H9 (cell line): ENCODE data around the gene KLHDC1. TPM values are rescaled to one million over a fixed set of nuclear protein-coding genes. Genes with fewer than 3 reads are reported as not detected.
A peak's percentile ranks its signal among the peaks of the same experiment; 100 is the strongest.

Experiments used
- DNase-seq: peaks from one replicate; pipeline ENCODE4 v3.0.0-alpha.2; 2017
- H2AFZ ChIP-seq: one replicate; pipeline ENCODE4 v1.6.1; 2013; ENCODE audit warnings: mild to moderate bottlenecking, low read length, control low read depth, moderate library complexity
- H2AK5ac ChIP-seq: 2 replicates; pipeline ENCODE4 v1.6.1; 2013; ENCODE audit warnings: low read length, control low read depth, mixed read lengths; ENCODE audit not compliant: insufficient read length
- H2BK120ac ChIP-seq: one replicate; pipeline ENCODE4 v1.6.1; 2013; ENCODE audit warnings: low read depth, mild to moderate bottlenecking, low read length, control low read depth, inconsistent platforms; ENCODE audit not compliant: poor library complexity, severe bottlenecking
- H2BK12ac ChIP-seq: 2 replicates; pipeline ENCODE4 v1.6.1; 2013; ENCODE audit warnings: low read length, control low read depth, mixed read lengths, low read depth; ENCODE audit not compliant: insufficient read length
- H2BK15ac ChIP-seq: 2 replicates; pipeline ENCODE4 v1.6.1; 2013; ENCODE audit warnings: low read depth, low read length, control low read depth
- H2BK20ac ChIP-seq: one replicate; pipeline ENCODE4 v1.6.1; 2013; ENCODE audit warnings: low read depth, mild to moderate bottlenecking, low read length, control low read depth, inconsistent platforms; ENCODE audit not compliant: poor library complexity, severe bottlenecking
- H2BK5ac ChIP-seq: 2 replicates; pipeline ENCODE4 v1.6.1; 2013; ENCODE audit warnings: low read length, control low read depth, mixed read lengths; ENCODE audit not compliant: insufficient read length
- H3K14ac ChIP-seq: 2 replicates; pipeline ENCODE4 v1.6.1; 2013; ENCODE audit warnings: low read length, control low read depth; ENCODE audit not compliant: insufficient read depth
- H3K18ac ChIP-seq: 2 replicates; pipeline ENCODE4 v1.6.1; 2013; ENCODE audit warnings: low read depth, mild to moderate bottlenecking, mixed read lengths, low read length, control low read depth; ENCODE audit not compliant: insufficient read length
- H3K23ac ChIP-seq: 2 replicates; pipeline ENCODE4 v1.6.1; 2013; ENCODE audit warnings: low read length, control low read depth, mixed read lengths, low read depth; ENCODE audit not compliant: insufficient read length
- H3K23me2 ChIP-seq: 2 replicates; pipeline ENCODE4 v1.6.1; 2013; ENCODE audit warnings: low read depth, mild to moderate bottlenecking, mixed read lengths, low read length, control low read depth; ENCODE audit not compliant: insufficient read length, poor library complexity, severe bottlenecking
- H3K27ac ChIP-seq: 2 replicates; pipeline ENCODE4 v1.5.1; 2013; ENCODE audit warnings: low read length, control low read depth, mixed read lengths, low read depth; ENCODE audit not compliant: insufficient read length
- H3K27me3 ChIP-seq: 2 replicates; pipeline ENCODE4 v1.6.1; 2013; ENCODE audit warnings: low read length, control low read depth, inconsistent platforms; ENCODE audit not compliant: insufficient read depth
- H3K4ac ChIP-seq: 2 replicates; pipeline ENCODE4 v1.6.1; 2013; ENCODE audit warnings: low read depth, mild to moderate bottlenecking, control low read depth, inconsistent platforms, low read length, moderate library complexity
- H3K4me1 ChIP-seq: 2 replicates; pipeline ENCODE4 v1.6.1; 2013; ENCODE audit warnings: low read length, control low read depth, inconsistent platforms; ENCODE audit not compliant: insufficient read depth
- H3K4me2 ChIP-seq: 2 replicates; pipeline ENCODE4 v1.6.1; 2013; ENCODE audit warnings: low read length, control low read depth, mixed read lengths; ENCODE audit not compliant: insufficient read length, insufficient read depth
- H3K56ac ChIP-seq: 2 replicates; pipeline ENCODE4 v1.6.1; 2013; ENCODE audit warnings: low read depth, mild to moderate bottlenecking, mixed read lengths, low read length, control low read depth; ENCODE audit not compliant: insufficient read length
- H3K79me1 ChIP-seq: 2 replicates; pipeline ENCODE4 v1.6.1; 2013; ENCODE audit warnings: low read depth, mild to moderate bottlenecking, moderate library complexity, low read length, control low read depth, inconsistent platforms; ENCODE audit not compliant: insufficient read depth, poor library complexity, severe bottlenecking
- H3K79me2 ChIP-seq: 2 replicates; pipeline ENCODE4 v1.6.1; 2013; ENCODE audit warnings: low read length, control low read depth, inconsistent platforms; ENCODE audit not compliant: insufficient read depth
- H3K9ac ChIP-seq: 2 replicates; pipeline ENCODE4 v1.6.1; 2013; ENCODE audit warnings: low read length, control low read depth, mixed read lengths; ENCODE audit not compliant: insufficient read length; ENCODE audit errors: extremely low read depth
- H3K9me3 ChIP-seq: one replicate; pipeline ENCODE4 v1.6.1; 2013; ENCODE audit warnings: low read depth, low read length, inconsistent platforms; ENCODE audit not compliant: control insufficient read depth
- H3T11ph ChIP-seq: one replicate; pipeline ENCODE4 v1.6.1; 2013; ENCODE audit warnings: mild to moderate bottlenecking, low read length, control low read depth, inconsistent platforms
- H4K20me1 ChIP-seq: one replicate; pipeline ENCODE4 v1.6.1; 2013; ENCODE audit not compliant: control insufficient read depth, insufficient read length, insufficient read depth
- H4K5ac ChIP-seq: 2 replicates; pipeline ENCODE4 v1.6.1; 2013; ENCODE audit warnings: low read depth, mild to moderate bottlenecking, mixed read lengths, low read length, control low read depth; ENCODE audit not compliant: insufficient read length
- H4K8ac ChIP-seq: replicated peaks from 2 replicates; pipeline ENCODE4 v1.6.1; 2013; ENCODE audit warnings: low read length, control low read depth, mixed read lengths, low read depth; ENCODE audit not compliant: insufficient read length
- H4K91ac ChIP-seq: 2 replicates; pipeline ENCODE4 v1.6.1; 2013; ENCODE audit warnings: low read depth, mild to moderate bottlenecking, moderate library complexity, mixed read lengths, low read length, control low read depth; ENCODE audit not compliant: insufficient read length
- H3K27ac Mint-ChIP-seq, 3 experiments: 2 replicates in 2 of 3; 3 replicates in 1 of 3; pipeline ENCODE4 v1.8.0; 2020 to 2021; ENCODE audit warnings: mixed read lengths in 3 of 3, mild to moderate bottlenecking in 1 of 3, moderate library complexity in 1 of 3
- H3K27me3 Mint-ChIP-seq: 2 replicates; pipeline ENCODE4 v1.8.0; 2021; ENCODE audit warnings: low read depth, mild to moderate bottlenecking, moderate library complexity, mixed read lengths
- H3K36me3 Mint-ChIP-seq, 3 experiments: 2 replicates in 2 of 3; 3 replicates in 1 of 3; pipeline ENCODE4 v1.8.0; 2020 to 2021; ENCODE audit warnings: low read depth in 3 of 3, mixed read lengths in 3 of 3; ENCODE audit not compliant: insufficient read depth in 1 of 3
- H3K4me1 Mint-ChIP-seq, 2 experiments: 2 replicates each; pipeline ENCODE4 v1.8.0; 2020; ENCODE audit warnings: mixed read lengths in 2 of 2
- H3K4me3 Mint-ChIP-seq, 2 experiments: 2 replicates in 1 of 2; 3 replicates in 1 of 2; pipeline ENCODE4 v1.8.0; 2020 to 2021; ENCODE audit warnings: mild to moderate bottlenecking in 2 of 2, mixed read lengths in 2 of 2, moderate library complexity in 1 of 2
- H3K9me3 Mint-ChIP-seq, 2 experiments: 2 replicates in 1 of 2; 3 replicates in 1 of 2; pipeline ENCODE4 v1.8.0; 2020; ENCODE audit warnings: mild to moderate bottlenecking in 2 of 2, mixed read lengths in 2 of 2, moderate library complexity in 1 of 2
- CTCF ChIP-seq: fragments of 200-600 bp; sonication (generic); conservative IDR thresholded peaks from 3 replicates; pipeline ENCODE4 v1.8.0; 2021; ENCODE audit warnings: antibody characterized with exemption, mild to moderate bottlenecking
- WGBS: extraction: QIAGEN DNeasy Blood & Tissue Kit; methylation state at CpG from one replicate; pipeline ENCODE4 v1.1.7; 2013; ENCODE audit warnings: missing lambda C conversion rate, low lambda C conversion rate, mixed read lengths; ENCODE audit not compliant: insufficient read length; ENCODE audit errors: extremely low coverage; 5-methylcytosine and 5-hydroxymethylcytosine counted together
- total RNA-seq: library from RNA; stranded (reverse); gene quantifications from 2 replicates; pipeline ENCODE4 v1.2.1, GENCODE V29; 2021

KLHDC1 gene
- total RNA-seq, 1 experiment from 2014 or later, result not detected

DNA sequence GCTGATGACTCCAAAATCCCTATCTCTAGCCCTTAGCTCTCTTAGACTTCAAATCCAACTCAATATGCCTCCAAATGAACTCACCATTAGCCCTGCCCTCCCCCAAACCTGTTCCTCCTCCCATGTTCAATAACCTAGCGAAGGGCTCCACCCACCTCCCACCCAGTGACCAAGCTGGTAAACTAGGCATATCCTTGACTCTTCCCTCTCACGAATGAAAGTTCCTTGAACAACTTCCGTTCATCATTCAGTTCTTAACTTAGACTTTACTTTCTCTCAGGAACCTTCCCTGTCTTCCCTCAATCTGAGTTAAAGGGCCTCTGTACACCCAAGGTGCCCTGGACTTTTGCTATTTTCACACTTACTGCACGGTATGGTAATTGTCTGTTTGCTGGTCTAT lies 1.9 kb upstream of the KLHDC1 start:
- H3K4me1 Mint-ChIP-seq, result peaks cover 22 to 35% of the 10 kb centered on the region in 2 experiments
- H3K4me3 Mint-ChIP-seq, result no peak overlapping the region; a peak in 1 of 5 replicates
- no peak overlapping the region for H3K27ac Mint-ChIP-seq
- Histone ChIP-seq H3K27ac (no peak overlapping the region), H3K23me2 (peaks cover 5% of the 10 kb centered on the region), H2AK5ac (no peak overlapping the region), H3K14ac (no peak overlapping the region), H3K56ac (no peak overlapping the region), H3T11ph (no peak overlapping the region), H2BK120ac (no peak overlapping the region), H3K79me2 (0 out of 2 replicates have a peak, but pooled peaks cover 2% of the 10 kb centered on the region), H4K8ac (no peak overlapping the region), H3K23ac (no peak overlapping the region), H2AFZ (no peak overlapping the region), H3K27me3 (no peaks in the 10 kb centered on the region), H2BK20ac (no peak overlapping the region), H3K4ac (no peak overlapping the region), H3K9ac (no peak overlapping the region), H4K5ac (no peak overlapping the region), H3K9me3 (no peaks in the 10 kb centered on the region), H2BK12ac (no peak overlapping the region), H2BK15ac (no peak overlapping the region), H3K18ac (no peak overlapping the region), H2BK5ac (no peak overlapping the region), H3K79me1 (no peaks in the 10 kb centered on the region), H4K20me1 (no peaks in the 10 kb centered on the region), H3K4me2 (peak overlapping the region; percentile 94), H3K4me1 (no peaks in the 10 kb centered on the region; the same call in 1 of the 2 replicates), H4K91ac (no peak overlapping the region)
- no peak for DNase-seq
- TF ChIP-seq CTCF, result no peak
- WGBS, result no CpG with 5 or more reads among the region's 4 CpGs
- H3K36me3 Mint-ChIP-seq, result peaks cover 3 to 13% (median 4%) of the 10 kb centered on the region in 3 experiments; a peak in 5 of 7 replicates
- H3K9me3 Mint-ChIP-seq, result peaks cover 0 to 3% of the 10 kb centered on the region in 2 experiments; a peak in 1 of 5 replicates
- peaks cover 31% of the 10 kb centered on the region for H3K27me3 Mint-ChIP-seq
